GM12801 (cell line): ENCODE results near the gene SPEF1.

Experiments
- TF ChIP-seq, protein P1 (sequence below): IDR thresholded peaks from one replicate; pipeline ENCODE4 v1.5.1; 2011; ENCODE audit warnings: control low read depth; ENCODE audit not compliant: insufficient read length; ENCODE audit errors: extremely low read depth

SPEF1 gene

DNA sequence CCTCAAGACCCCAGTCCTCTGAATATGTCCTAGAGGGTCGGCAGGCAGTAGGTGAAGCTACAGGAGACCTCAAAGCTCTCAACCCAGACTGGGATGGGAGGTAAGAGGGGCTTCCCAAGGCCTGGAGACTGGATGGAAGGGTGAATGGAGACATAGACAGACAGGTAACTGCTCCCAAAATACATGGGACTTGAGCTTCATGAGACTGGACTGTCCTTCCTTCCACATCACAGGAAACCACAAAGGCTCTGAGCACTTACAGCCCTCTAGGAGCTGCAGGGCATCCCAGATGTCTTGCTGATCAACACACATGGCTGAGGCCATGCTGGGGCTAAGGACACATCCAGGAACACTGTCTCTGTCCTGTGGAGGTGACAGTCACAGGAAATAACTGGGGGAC lies 37.2 kb downstream of the SPEF1 start:
- TF ChIP-seq, protein P1, sequence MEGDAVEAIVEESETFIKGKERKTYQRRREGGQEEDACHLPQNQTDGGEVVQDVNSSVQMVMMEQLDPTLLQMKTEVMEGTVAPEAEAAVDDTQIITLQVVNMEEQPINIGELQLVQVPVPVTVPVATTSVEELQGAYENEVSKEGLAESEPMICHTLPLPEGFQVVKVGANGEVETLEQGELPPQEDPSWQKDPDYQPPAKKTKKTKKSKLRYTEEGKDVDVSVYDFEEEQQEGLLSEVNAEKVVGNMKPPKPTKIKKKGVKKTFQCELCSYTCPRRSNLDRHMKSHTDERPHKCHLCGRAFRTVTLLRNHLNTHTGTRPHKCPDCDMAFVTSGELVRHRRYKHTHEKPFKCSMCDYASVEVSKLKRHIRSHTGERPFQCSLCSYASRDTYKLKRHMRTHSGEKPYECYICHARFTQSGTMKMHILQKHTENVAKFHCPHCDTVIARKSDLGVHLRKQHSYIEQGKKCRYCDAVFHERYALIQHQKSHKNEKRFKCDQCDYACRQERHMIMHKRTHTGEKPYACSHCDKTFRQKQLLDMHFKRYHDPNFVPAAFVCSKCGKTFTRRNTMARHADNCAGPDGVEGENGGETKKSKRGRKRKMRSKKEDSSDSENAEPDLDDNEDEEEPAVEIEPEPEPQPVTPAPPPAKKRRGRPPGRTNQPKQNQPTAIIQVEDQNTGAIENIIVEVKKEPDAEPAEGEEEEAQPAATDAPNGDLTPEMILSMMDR, result no peak

DNA sequence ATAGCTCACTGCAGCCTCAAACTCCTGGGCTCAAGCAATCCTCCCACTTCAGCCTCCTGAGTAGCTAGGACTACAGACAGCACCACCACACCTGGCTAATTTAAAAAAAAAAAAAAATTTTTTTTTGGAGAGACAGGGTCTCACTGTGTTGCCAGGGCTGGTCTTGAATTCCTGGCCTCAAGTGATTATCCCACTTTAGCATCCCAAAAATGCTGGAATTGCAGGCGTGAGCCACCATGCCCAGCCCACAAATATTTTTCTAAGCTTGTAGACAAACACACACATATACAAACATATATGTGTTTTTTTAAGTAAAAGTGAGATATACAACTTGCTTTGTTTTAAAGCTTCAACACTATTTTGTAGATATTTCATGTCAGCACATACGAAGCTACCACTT lies 38.0 kb downstream of the SPEF1 start:
- TF ChIP-seq, protein P1, result no peak

DNA sequence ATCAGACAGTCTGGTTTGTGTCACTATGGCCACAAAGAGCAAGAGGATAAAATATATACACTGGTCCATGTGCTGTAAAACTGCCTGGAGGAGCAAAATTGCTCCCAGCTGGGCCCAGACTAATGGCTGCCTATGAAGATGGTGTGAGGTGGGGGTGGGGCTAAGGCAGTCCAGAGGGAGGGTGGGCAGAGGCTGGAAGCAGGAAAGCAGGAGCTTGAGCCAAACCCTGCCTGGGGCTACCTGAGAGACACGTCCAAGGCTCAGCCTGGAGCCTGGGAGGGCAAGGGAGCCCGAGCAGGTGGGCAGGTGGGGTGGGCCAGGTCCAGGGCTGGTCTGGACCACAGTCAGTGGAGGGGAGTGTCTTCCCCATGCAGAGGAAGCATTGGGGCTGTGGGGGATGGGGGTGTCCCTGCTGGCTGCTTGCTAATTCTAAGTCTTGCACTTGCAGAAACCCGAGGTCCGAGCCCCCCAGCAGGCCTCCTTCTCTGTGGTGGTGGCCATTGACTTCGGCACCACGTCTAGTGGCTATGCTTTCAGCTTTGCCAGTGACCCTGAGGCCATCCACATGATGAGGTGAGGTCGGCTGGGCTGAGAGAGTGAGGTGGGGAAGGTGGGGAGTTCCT lies 39.3 kb downstream of the SPEF1 start:
- TF ChIP-seq, protein P1, result no peak

DNA sequence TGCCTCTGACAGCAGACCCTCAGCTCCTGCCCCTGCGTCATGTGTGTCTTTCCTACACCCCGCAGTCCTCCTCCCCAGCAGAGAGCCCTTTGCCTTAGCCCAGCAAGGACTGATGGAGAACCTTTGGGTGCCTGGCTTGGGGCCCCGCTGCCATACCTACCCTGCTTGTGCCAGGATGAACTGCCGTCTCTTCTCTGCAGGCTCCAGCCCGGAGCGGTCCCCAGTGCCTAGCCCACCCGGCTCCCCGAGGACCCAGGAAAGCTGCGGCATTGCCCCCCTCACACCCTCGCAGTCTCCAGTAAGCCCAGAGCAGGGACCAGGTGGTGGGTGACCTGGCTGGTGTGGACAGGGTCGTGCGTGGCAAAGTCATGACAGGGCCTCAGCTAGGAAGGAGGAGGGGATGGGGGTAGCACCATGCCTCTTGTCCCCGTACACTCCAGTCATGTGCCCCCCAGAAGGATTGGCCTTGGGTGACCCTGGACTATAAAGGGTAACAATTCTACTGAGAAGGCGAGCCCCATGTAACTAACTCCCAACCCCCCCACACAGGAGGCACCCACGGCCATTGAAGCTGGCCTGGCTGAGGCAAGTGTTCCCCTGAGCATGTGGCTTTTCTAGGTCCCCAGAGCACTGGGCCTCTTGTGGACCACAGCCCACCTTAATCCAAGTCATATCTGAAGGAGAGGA lies 40.5 kb downstream of the SPEF1 start:
- TF ChIP-seq, protein P1, result no peak

DNA sequence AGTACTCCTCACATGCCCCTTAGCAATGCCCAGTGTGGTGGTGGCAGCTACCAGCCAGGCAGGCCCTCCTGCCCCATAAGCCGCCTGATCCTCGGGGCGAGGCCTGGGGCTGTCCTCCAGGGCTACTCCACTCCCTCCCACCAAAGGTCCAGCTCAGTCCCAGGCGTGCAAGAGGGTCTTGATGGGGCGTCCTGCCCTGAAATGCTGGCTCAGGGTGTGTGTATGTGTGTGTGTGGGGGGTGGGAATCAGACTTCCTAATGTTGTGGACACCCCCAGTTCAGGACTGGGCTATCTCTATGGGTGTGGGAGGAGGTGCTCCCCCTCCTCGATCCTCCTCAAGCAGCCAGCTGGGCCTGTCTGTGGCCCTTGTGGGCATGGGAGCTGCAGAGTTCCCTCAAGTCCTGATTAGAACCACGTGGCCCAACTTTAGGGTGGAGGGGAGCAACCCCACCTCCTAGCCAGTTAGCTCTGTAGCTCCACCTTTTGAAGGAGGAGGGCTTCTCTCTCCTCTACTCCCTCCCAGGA lies 41.3 kb downstream of the SPEF1 start:
- TF ChIP-seq, protein P1, result no peak

DNA sequence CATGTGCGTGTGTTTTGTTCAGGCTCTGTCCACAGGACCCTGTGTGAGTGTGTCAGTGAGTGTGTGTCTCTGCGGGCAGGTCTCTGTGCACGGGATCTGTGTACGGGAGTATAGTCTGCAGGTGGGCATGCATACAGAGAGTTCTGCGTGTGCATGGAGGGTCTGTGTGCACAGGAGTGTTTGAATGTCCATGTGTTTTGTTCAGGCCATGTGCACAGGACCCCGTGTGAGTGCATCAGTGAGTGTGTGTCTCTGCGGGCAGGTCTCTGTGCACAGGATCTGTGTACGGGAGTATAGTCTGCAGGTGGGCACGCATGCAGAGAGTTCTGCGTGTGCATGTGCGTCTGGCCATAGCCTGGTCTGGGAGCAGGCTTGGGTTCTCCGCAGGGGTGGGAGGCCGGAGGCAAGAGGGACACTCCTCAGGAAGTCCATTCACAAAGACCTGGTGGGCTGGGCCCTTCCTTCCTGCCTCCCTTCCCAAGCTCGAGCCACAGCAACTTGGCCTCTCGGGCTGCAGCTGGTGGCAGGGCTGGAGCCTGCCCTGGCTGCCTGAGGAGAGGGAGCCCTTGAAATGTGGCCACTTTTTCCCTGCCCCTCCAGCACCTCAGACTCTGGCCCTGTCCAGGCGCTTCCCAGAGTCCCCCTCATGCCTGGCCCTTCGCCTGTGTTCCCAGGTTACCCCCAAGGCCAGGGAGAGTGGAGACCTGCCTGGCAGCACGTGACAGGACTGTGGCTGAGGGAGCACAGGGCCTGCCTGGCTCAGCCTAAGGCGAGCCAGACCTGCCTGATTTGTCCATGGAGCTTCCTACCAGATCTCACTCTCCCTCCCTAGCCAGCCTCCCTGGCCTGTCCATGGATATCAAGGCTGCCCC lies 42.0 kb downstream of the SPEF1 start:
- TF ChIP-seq, protein P1, result no peak
